K562 (cell line): ENCODE data around the gene NECAB3. TPM values are rescaled to one million over a fixed set of nuclear protein-coding genes. Genes with fewer than 3 reads are reported as not detected.

ENCODE experiments used
- HIVEP1 ChIP-seq: fragments of 250-450 bp; sonication (Bioruptor Pico); IDR thresholded peaks from 2 replicates; pipeline ENCODE4 v1.4.0; 2020; ENCODE audit warnings: mild to moderate bottlenecking
- PHF20 ChIP-seq: fragments of 450-650 bp; IDR thresholded peaks from 2 replicates; pipeline ENCODE4 v1.6.1; 2018; ENCODE audit not compliant: partially characterized antibody
- PHF8 ChIP-seq: fragments of 200-600 bp; sonication (generic); IDR thresholded peaks from 2 replicates; pipeline ENCODE4 v1.6.1; 2012; ENCODE audit warnings: mixed run types, mild to moderate bottlenecking, inconsistent platforms, low read length, moderate library complexity, borderline replicate concordance
- RBBP5 ChIP-seq: fragments of 200-600 bp; sonication (generic); IDR thresholded peaks from 2 replicates; pipeline ENCODE4 v1.6.1; 2012; ENCODE audit warnings: borderline replicate concordance, mild to moderate bottlenecking, low read length, control low read depth, inconsistent platforms; ENCODE audit not compliant: insufficient read depth, poor library complexity, severe bottlenecking
- ZBTB40 ChIP-seq, 2 experiments: fragments of 450-650 bp in 1 of 2; sonication (generic) in 1 of 2; formaldehyde crosslinking in 1 of 2; IDR thresholded peaks; 2 replicates each; pipeline versions ENCODE4 v1.7.1 to v1.9.0; 2016 to 2022; ENCODE audit warnings: inconsistent platforms in 1 of 2, mild to moderate bottlenecking in 1 of 2, missing genetic modification reagents in 1 of 2
- ZNF253 ChIP-seq: fragments of 250-450 bp; sonication (Bioruptor Pico); conservative IDR thresholded peaks from 2 replicates; pipeline ENCODE4 v1.6.1; 2021; ENCODE audit warnings: mild to moderate bottlenecking
- ZNF316 ChIP-seq: fragments of 450-650 bp; IDR thresholded peaks from 2 replicates; pipeline ENCODE4 v1.6.1; 2016
- polyA plus RNA-seq, 8 experiments: library from polyadenylated mRNA; depleted of rRNA in 4 of 8; stranded (reverse) in 5 of 8; unstranded in 3 of 8; fragments of >200 nt; fragmentation: Nextera tagmentation in 2 of 8; fragmentation: Illumina TruSeq in 1 of 8; extraction: Ambion mirVana in 2 of 8; extraction: Trizol in 1 of 8; gene quantifications; 2 replicates each; pipeline versions ENCODE4 v1.2.1 to v1.2.3, GENCODE V29; 2011 to 2014; ENCODE audit warnings: inconsistent platforms in 1 of 8, missing spikeins in 1 of 8
- total RNA-seq, 7 experiments: library from RNA; depleted of rRNA in 6 of 7; stranded (reverse); fragments of >200 nt in 6 of 7; fragmentation: Illumina TruSeq in 2 of 7; extraction: Trizol in 2 of 7; gene quantifications; 2 replicates each; pipeline versions ENCODE4 v1.2.1 to v1.2.3, GENCODE V29; 2011 to 2021; ENCODE audit warnings: low replicate concordance in 1 of 7

The NECAB3 gene
- total and polyA plus RNA-seq, 9 of the 15 experiments (the other 6 are each of a cell fraction or from before 2014, with no cell fraction given) = 0.94 to 63.3 (median 31.5) TPM

DNA sequence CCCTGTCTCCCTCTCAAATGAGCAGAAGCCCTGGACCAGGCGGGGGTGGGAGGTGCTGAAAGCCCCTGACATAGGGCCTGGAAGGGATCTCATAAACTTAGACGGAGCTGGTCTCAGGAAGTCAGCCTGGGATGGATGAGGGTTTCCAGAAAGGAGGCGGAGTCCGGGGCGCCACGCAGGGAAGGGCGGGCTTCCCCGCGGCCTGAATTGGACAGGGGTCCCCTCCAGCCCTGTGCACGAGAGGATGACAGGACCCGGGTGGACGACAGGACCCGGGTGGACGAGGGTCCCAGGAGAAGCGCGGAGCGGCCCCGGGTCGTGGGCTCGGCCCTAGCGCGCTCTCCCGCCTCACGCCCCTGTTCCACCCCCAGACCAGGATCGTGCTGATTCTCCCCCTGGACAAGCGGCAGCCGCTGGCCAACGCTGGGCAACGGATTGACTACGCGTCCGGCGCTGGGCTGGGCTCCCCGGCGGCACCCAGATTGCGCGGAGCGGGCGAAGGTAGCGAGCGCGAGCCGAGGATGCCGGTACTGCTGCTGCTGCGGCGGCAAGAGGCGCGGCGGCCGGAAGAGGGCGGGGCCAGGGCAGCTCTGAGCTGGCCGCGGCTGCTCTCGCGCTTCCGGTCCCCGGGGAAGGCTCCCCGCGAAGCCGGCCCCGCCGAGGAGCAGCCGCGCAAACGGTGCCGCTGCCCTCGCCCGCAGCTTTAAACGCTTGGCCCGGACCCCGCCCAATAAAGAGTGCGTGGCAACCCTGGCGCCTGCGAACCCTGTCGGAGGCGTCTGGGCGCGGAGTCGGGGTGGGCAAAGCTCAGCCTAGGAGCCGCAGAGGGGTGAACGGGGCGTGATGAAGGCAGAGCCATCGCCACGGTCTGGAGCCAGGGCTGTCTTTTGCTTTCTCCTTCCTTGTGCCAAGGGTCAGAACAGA is 10.8 kb downstream of the NECAB3 start (continued):
- no peak for TF ChIP-seq ZNF253
- TF ChIP-seq PHF8 = peak; percentile 85
- TF ChIP-seq RBBP5 = peak; percentile 67
- no peak for TF ChIP-seq ZNF316
- TF ChIP-seq HIVEP1 (CRISPR knock-in tag) = 0 out of 2 replicates have a peak, but pooled peaks have one; percentile 59
- TF ChIP-seq PHF20 = peak; percentile 41
- TF ChIP-seq ZBTB40 (IDR thresholded peaks at IDR 0.05) = peak; percentile 93
- TF ChIP-seq ZBTB40 (CRISPR knock-in tag; IDR thresholded peaks at IDR 0.05) = no peak
